ENCODE results near the gene TAPT1. TPM values are rescaled to one million over a fixed set of nuclear protein-coding genes. Genes with fewer than 3 reads are reported as not detected.
"Not testable (repeated sequence)": the region's sequence is repeated elsewhere in the genome, so short reads cannot be mapped to it uniquely, and the experiment has no call there.

Gene TAPT1
- total RNA-seq, 1 donor from 2014 or later: 39.6 TPM

- no peak for ATAC-seq
These were observed 38.8 kb downstream of the TAPT1 start for GRCh38 chr4:16187455-16187854.

GRCh38 chr4:16186986-16187385 lies 39.3 kb downstream of the TAPT1 start:
- no peak for DNase-seq (ENCODE audit: low spot score)
- ATAC-seq: no peak

More at GRCh38 chr4:16187455-16187854, 38.8 kb downstream of the TAPT1 start:
- DNase-seq (ENCODE audit: low spot score): no peak

GRCh38 chr4:16183604-16184003 lies 42.7 kb downstream of the TAPT1 start:
- ATAC-seq (no peak), DNase-seq (ENCODE audit: low spot score) (no peak)

- DNase-seq (ENCODE audit: low spot score) (no peak), ATAC-seq (no peak)
These were observed 49.6 kb downstream of the TAPT1 start for GRCh38 chr4:16176621-16177020.

- DNase-seq (ENCODE audit: low spot score) (no peak), ATAC-seq (no peak)
These were observed 54.4 kb downstream of the TAPT1 start for GRCh38 chr4:16171831-16172230.

GRCh38 chr4:16169490-16169889 lies 56.8 kb downstream of the TAPT1 start:
- no peak for ATAC-seq

GRCh38 chr4:16168710-16169388 lies 57.4 kb downstream of the TAPT1 start:
- DNase-seq (ENCODE audit: low spot score): no peak
- no peak for ATAC-seq

More at GRCh38 chr4:16169490-16169889, 56.8 kb downstream of the TAPT1 start:
- DNase-seq (ENCODE audit: low spot score): no peak

- no peak for DNase-seq (ENCODE audit: low spot score)
- ATAC-seq: no peak
These were observed 58.1 kb downstream of the TAPT1 start for GRCh38 chr4:16168144-16168543.

- ATAC-seq: no peak
- DNase-seq (ENCODE audit: low spot score): no peak
These were observed 60.3 kb downstream of the TAPT1 start for GRCh38 chr4:16165931-16166330.

- DNase-seq (ENCODE audit: low spot score): no peak
- ATAC-seq: no peak
These were observed 63.4 kb downstream of the TAPT1 start for GRCh38 chr4:16162891-16163290.

GRCh38 chr4:16161851-16162408 lies 64.3 kb downstream of the TAPT1 start:
- ATAC-seq (no peak), DNase-seq (ENCODE audit: low spot score) (no peak)

- ATAC-seq (no peak), DNase-seq (ENCODE audit: low spot score) (no peak)
These were observed 65.8 kb downstream of the TAPT1 start for GRCh38 chr4:16160457-16160856.

GRCh38 chr4:16159286-16159685 lies 67.0 kb downstream of the TAPT1 start:
- no peak for DNase-seq (ENCODE audit: low spot score)
- no peak for ATAC-seq

GRCh38 chr4:16158504-16158852 lies 67.8 kb downstream of the TAPT1 start:
- no peak for DNase-seq (ENCODE audit: low spot score)
- ATAC-seq: no peak

- DNase-seq (ENCODE audit: low spot score): no peak
- ATAC-seq: peak; percentile 34
These were observed 68.4 kb downstream of the TAPT1 start for GRCh38 chr4:16157609-16158503.

- peak; percentile 31 for ATAC-seq
- no peak for DNase-seq (ENCODE audit: low spot score)
These were observed 70.6 kb downstream of the TAPT1 start for GRCh38 chr4:16155528-16156169.

GRCh38 chr4:16154451-16154850 lies 71.8 kb downstream of the TAPT1 start:
- no peak for ATAC-seq
- DNase-seq (ENCODE audit: low spot score): no peak

GRCh38 chr4:16150716-16151115 lies 75.6 kb downstream of the TAPT1 start:
- DNase-seq (ENCODE audit: low spot score) (no peak), ATAC-seq (no peak)

- not testable (repeated sequence) for ATAC-seq; DNase-seq (ENCODE audit: low spot score)
These were observed 81.4 kb downstream of the TAPT1 start for GRCh38 chr4:16144913-16145312.

GRCh38 chr4:16142598-16143310 lies 83.5 kb downstream of the TAPT1 start:
- DNase-seq (ENCODE audit: low spot score) (no peak), ATAC-seq (no peak)

- ATAC-seq (peak; percentile 23), DNase-seq (ENCODE audit: low spot score) (no peak)
These were observed 85.4 kb downstream of the TAPT1 start for GRCh38 chr4:16140879-16141249.

All from left lobe of liver (tissue), 2 donors.